GM10847 (cell line): ENCODE measurements around the gene NPHS2.

Experiments
- POLR2A ChIP-seq: IDR thresholded peaks from 2 replicates; pipeline ENCODE4 v1.6.1; 2011; ENCODE audit not compliant: insufficient read length; ENCODE audit errors: extremely low read depth

Gene NPHS2

GRCh38 chr1:179575497-179576314 lies at the start of gene NPHS2:
Gene NPHS2, minus strand, starts transcription at chr1:179575948. Its CDS starts 84 bp downstream, at chr1:179575864.
- no peak for TF ChIP-seq POLR2A

GRCh38 chr1:179612361-179612760 lies 36.6 kb upstream of the NPHS2 start:
- no peak for TF ChIP-seq POLR2A

- TF ChIP-seq POLR2A = no peak
Measured at GRCh38 chr1:179601093-179601492, 25.3 kb upstream of the NPHS2 start.

GRCh38 chr1:179599623-179600249 lies 24.0 kb upstream of the NPHS2 start:
- no peak for TF ChIP-seq POLR2A

- TF ChIP-seq POLR2A = no peak
Measured at GRCh38 chr1:179598631-179599030, 22.9 kb upstream of the NPHS2 start.

GRCh38 chr1:179591592-179592580 lies 16.1 kb upstream of the NPHS2 start, which contains the start of gene TDRD5:
Gene TDRD5, plus strand, starts transcription at chr1:179591832. Its CDS starts 784 bp downstream, at chr1:179592616.
- no peak for TF ChIP-seq POLR2A

GRCh38 chr1:179591253-179591591 lies 15.5 kb upstream of the NPHS2 start:
- no peak for TF ChIP-seq POLR2A

GRCh38 chr1:179590671-179591070 lies 14.9 kb upstream of the NPHS2 start:
- TF ChIP-seq POLR2A = no peak

GRCh38 chr1:179589509-179589908 lies 13.8 kb upstream of the NPHS2 start:
- TF ChIP-seq POLR2A = no peak

GRCh38 chr1:179588425-179589024 lies 12.8 kb upstream of the NPHS2 start:
- TF ChIP-seq POLR2A = no peak

GRCh38 chr1:179587336-179587735 lies 11.6 kb upstream of the NPHS2 start:
- no peak for TF ChIP-seq POLR2A

- TF ChIP-seq POLR2A = no peak
Measured at GRCh38 chr1:179586107-179586823, 10.5 kb upstream of the NPHS2 start.

GRCh38 chr1:179583771-179584320 lies 8.1 kb upstream of the NPHS2 start:
- TF ChIP-seq POLR2A = no peak

- TF ChIP-seq POLR2A = no peak
Measured at GRCh38 chr1:179576509-179576908, 761 bp upstream of the NPHS2 start.
